ENCODE data around the gene ADCY1.
"Not testable (repeated sequence)": the region's sequence is repeated elsewhere in the genome, so short reads cannot be mapped to it uniquely, and the experiment has no call there.

The ADCY1 gene

DNA sequence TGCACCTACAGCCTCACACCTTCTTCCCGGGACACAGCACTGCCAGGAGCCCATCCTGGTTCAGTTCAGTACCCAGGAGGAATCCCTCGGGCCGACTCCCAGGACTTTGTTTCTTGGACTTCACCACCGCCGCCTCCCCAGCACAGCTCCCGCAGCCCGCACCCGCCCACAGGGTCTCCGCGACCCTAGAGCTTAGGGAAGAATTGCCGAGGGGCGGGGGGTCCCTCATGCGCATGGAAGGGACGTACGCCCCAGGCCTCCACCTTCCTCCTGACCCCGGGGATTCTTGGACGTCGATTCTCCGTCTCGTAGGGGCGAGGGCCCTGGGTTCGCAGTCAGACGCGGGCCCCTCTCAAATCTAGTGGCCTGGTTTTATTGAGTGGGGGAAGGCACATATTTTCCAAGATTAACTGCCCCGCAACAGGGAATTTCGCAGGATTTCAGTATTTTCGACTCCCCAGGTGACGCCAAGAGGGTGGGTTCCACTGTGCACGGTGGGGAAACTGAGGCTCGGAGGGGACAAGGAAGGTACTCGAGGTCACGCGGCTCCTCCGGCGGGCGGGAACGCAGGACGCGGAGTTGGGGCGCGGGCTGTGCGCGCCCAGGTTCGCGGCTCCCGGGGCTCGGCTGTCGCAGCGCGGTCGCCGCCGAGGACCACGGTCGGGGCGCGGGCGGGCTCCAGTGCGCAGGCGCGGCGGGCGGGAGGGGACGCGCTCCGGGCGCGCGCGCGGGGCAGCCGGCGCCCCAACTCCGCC, at the start of gene ADCY1:
Gene ADCY1 (plus strand): TSS at position 708 of the 755 bp plus-strand sequence. CDS start 176 bp downstream, outside the sequence.
- DNase-seq: no peak

DNA sequence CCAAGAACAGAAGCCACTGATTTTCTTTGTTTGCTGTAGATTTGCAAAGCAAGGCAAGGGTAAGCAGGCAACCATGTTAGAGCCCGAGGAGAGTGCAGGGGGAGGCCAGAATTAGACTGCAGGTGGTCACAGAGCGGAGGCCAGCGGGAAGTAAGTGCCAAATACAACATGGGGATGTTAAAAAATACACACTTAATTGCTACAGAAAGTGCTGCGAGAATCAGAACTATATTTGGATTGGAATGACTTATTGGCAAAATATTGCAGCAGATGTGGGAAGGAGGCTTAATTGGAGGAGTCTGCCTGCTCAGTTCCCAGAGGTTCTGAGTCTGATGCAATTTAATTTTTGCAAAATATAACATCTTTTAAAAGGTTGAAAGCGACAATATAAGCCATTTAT, 49.7 kb upstream of the ADCY1 start:
- DNase-seq: peak; percentile 56

DNA sequence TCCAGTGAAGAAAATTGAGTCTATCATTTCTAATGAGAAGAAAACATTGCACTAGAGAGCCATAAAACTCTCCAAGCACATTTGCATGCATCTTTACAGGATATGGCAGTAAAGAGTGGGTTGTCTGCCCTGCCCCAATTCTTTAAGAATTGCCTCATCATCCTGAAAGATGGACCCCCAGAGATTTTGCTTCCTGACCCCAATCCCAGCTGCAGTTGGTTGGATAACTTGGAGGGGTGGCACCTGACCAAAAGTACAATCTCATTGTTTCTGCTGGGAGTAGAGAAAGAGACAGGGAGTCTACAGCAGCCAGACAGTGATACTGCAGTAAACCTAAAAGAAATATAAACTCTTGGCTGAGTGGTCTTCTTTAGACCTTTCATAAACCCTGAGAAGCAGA, 49.1 kb upstream of the ADCY1 start:
- no peak for DNase-seq

DNA sequence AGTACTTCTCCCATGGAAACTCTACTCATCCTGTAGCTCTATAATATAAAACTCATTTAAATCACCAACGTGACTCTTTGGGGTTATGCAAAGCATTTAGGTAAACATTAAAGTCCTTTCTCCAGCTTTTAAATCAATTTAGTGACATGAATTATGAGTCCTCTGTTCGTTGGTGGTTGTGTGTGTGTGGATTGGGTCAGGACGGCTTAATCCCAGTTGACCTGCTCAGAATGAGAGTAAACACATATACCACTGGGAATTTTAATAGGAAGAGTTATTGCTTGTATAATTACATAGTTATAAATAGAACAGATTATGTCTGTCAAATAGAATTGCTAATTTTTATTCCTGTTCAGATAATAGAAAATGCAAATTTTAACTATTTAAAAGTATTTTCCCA, 30.7 kb upstream of the ADCY1 start:
- no peak for DNase-seq

DNA sequence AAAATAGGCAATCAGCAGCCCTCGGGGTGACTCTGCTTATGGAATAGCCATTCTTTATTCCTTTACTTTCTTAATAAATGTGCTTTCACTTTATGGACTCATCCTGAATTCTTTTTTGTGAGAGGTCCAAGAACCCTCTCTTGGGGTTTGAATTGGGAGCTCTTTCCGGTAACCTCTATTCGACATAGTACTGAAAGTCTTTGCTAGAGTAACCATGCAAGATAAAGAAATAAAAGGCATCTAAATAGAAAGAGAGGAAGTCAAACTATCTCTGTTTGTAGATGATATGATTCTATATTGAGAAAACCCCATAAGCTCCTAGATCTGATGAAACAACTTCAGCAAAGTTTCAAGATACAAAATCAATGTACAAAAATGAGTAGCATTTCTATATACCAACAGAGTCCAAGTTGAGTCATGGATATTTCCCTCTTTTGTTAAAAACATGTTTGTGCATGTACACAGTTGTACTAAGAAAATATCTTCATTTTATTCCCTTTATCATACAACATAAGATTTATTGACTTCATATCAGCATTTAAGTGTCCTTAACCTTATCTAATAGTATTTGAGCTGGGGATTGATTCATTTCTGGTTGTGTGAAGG, 29.0 kb upstream of the ADCY1 start:
- DNase-seq: not testable (repeated sequence)

DNA sequence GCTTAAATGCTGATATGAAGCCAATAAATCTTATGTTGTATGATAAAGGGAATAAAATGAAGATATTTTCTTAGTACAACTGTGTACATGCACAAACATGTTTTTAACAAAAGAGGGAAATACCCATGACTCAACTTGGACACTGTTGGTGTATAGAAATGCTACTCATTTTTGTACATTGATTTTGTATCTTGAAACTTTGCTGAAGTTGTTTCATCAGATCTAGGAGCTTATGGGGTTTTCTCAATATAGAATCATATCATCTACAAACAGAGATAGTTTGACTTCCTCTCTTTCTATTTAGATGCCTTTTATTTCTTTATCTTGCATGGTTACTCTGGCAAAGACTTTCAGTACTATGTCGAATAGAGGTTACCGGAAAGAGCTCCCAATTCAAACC, 25.3 kb upstream of the ADCY1 start:
- DNase-seq: not testable (repeated sequence)

DNA sequence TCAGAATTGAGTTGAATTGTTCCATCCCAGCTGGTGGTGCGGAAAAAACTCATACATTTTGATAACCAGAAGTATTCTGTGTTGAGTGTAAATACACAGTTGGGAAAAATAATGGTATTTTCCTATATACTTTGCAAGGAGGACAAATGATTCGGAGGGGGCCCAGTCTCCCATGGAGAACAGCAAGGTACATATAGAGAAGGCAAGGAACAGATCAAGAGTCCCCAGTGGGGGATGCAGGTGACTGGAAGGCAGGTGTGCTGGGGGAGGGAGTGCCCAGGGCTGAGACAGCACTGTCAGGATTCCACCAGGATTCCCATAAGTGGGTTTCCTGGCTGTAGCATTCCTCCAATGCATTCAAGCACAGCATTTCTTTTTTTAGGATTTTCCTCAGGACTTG, 10.8 kb upstream of the ADCY1 start:
- no peak for DNase-seq

DNA sequence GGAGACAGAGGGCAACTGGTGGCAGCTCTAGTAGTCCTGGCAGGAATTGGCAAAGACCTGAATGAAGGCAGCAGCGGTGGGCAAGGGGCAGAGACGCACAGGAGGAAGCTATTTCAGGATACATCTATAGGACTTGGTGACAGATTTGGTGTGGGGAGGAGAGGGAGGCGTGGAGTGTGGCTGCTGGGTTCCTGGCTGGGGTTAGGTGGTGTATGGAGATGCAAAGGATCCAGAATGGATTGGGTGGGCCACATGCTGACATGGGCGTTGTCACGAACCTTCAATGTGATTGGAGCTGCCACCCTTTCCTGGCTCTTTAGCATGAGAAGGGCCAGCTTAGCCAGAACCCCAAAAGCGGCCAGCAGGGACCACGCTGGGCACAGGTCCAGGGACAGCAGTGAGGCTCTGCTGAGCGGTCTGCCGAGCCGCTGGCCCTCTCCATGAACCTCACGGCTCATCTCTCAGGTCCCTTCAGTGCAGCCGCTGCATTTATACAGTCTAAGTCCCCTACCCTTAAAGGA, 10.2 kb upstream of the ADCY1 start:
- no peak for DNase-seq

DNA sequence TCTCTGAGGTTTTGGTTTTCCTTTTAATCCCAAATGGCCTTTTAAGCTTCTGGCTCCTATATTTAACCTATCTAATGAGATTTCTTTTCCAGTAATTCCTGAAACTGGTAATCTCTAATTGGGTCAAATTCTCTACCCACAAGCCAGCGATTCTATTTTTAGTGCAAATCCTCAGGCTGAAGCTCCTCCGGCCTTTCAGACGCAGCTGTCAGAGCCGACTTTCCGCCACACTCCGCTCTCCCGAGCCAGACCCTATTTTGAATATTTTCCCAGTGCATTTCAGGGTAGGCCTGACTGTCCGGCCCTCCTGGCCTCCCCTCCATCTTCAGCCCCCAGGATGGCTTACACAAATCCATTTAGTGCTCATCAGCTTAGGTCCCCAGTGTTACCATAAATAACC, 9.7 kb upstream of the ADCY1 start:
- DNase-seq: no peak

DNA sequence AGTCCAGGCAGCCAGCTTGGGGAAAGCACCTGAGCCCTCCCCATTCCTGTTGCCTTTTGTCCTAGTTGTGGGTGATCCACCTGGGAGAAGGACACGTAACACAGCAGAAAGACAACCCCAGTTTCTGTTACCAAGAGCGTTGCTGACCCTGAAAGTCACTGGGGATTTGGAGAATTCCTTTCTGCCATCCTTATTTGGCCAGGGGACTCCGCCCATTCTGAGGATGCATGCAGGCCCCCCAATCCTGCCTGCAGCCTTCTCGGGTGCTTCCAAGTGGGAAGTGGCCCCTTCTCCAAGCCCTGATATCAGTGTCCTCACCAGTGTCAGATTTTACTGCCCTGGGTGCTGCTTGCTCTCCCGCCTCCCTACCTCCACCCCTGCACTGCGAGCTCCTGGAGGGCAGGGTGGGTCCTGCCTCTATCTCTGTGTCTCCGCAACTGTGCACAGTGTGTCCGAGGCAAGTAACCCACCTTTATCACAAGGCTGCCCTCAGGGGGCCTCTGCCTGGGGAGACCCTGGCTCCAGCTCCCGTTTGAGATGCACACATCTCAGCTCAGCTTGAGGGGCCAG, 9.2 kb upstream of the ADCY1 start:
- DNase-seq: no peak

DNA sequence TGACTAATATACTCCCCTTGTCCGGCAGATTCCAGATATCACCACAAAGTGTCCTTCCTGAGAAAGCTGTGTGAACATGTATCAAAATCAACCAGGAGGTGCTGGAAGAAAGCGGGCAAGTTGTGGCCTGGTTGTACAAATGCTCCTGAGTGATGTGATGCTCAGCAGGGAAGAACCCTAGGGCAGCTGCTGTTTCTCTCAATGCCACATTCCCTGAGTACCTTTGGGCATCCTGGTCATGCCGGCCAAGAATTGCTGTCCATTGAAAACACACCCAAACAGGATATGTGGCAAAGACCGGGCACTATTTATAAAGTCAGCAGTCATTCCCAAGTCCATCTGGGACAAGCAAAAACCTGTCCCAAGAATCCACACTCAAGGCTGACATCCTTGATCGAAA, 7.8 kb upstream of the ADCY1 start:
- no peak for DNase-seq

DNA sequence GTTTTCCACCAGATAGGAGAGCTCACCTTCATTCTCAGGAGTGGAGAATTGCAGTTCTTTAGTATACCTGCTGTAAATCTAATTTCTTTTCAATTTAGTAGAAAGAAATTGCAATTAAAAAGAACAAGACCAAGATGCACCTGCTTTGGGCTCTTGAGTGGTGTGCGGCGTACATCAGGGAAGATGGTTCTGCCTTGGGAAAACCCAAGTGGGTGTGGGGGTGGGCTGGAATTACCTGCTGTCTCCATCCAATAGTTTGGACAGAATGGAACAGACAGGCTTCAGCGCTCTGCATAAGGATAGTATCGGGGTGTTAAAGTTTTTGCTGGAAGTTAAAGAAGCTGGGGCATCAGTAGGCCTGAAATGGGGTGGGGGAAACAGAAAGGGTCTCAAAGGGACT, 7.2 kb upstream of the ADCY1 start:
- no peak for DNase-seq

DNA sequence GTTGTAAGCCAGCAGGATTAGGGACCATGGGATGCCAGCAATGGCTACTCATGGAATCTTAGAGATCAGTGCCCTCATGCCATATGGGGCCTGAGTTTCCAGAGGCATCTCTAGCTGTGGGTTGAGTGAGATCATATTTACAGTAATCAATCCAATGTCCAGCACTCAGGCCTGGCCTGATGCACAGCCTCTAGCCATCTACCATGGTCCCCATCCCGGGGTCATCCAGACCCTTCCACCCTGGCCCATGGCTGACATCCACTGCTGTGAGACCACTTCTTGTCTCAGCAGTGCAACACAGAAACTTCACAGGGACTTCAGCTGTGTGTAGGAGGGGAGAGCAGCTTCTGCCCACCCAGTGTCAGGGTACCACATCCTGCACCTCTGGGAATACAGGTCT, 6.5 kb upstream of the ADCY1 start:
- DNase-seq: no peak

DNA sequence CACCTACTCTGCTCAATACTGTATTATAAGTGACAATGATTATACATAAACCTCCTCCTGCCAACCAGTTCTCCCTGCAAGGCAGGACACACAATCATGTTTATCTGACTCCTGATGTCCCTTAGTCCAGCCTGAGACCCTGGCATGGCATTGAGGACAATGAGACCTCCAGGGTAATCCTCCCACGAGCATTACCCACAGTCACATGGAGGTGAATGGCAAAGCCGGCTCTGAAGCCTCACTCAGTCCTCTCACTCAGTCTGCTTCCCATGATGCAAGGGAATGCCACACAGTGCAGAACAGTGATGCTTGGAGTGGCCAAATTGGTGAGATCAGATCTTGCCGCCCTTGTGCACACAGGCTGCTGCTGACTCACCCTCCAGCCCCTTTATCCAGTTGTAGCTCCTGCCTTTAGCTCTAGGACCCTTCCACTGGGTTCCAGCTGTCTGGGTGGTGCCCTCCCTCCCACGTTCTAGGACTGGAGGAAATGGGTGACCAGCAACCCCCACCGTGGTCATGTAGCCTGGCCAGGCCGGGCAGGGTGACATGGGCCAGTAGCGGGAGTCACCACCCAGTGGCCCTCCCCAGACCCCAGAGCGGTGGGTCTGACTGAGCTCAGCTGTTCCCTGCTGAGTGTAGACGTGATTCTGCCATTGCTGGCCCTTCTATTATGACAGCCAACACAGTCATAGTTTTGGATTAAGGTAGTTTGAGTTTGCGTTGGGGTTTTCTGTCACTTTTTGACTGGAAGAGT, 5.5 kb upstream of the ADCY1 start:
- no peak for DNase-seq

DNA sequence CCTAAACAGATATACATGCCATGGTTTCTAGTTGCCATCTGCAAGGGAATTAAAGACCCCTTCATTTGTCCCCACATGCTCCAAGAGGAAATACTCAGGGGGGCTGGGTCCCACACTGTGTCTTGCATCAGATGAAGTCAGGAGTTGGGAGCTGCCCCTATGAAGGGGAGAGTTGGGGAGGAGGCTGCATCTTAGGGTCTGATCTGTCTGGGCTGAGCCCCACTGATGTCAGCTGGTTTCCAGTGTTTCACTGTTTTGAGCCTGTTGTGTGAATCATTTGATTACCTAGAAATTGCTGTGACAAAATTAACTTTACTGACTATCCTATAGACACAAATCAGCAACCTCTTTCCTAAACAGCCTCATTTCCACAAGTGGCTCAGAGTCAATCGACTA, 4.9 kb upstream of the ADCY1 start:
- no peak for DNase-seq

DNA sequence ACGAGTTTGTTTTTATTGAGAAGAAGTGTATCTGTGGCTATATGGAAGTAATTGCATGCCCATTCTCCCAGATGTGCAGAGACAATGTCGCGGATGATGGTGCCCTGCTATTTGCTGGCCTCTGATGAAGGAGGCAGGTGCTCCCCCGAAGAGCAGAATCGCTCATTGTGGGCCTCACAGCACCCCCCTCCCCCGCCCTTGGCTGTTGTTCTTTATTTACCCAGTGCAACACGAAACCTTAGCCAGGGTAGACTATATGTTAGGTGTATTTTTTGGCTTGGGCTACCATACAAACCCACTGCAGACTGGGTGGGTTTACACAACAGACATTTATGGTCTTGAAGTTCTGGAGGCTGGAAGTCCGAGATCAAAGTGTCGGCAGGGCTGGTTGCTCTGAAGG, 3.4 kb upstream of the ADCY1 start:
- no peak for DNase-seq

DNA sequence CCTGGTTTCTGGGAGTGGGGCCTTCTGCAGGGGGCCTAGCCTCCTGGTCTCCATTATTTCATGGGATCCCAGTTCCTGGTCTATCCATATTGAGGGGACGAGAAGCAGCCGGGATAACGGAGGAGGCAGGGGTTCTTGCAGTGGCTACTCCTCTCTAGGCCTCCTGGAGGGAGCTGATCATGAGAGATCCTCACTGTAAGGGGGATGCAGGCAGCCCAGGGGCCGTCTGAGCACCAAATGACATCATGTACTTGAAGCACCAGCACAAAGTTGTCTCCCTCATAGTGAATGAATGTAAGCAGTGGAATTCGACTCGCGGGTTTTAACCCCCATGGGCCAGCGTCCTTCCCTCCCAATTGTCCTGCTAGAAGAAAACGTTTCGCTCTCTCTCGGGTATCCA, 964 bp upstream of the ADCY1 start:
- no peak for DNase-seq

DNA sequence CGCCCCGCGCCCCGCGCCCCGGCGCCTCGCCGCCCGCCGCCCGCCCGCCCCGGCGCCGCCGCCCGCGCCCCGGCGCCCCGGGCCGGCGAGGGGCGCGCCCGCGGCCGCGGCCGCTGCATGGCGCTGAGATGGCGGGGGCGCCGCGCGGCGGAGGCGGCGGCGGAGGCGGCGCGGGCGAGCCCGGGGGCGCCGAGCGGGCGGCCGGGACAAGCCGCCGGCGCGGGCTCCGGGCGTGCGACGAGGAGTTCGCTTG, 174 bp downstream of the ADCY1 start:
- DNase-seq: no peak

DNA sequence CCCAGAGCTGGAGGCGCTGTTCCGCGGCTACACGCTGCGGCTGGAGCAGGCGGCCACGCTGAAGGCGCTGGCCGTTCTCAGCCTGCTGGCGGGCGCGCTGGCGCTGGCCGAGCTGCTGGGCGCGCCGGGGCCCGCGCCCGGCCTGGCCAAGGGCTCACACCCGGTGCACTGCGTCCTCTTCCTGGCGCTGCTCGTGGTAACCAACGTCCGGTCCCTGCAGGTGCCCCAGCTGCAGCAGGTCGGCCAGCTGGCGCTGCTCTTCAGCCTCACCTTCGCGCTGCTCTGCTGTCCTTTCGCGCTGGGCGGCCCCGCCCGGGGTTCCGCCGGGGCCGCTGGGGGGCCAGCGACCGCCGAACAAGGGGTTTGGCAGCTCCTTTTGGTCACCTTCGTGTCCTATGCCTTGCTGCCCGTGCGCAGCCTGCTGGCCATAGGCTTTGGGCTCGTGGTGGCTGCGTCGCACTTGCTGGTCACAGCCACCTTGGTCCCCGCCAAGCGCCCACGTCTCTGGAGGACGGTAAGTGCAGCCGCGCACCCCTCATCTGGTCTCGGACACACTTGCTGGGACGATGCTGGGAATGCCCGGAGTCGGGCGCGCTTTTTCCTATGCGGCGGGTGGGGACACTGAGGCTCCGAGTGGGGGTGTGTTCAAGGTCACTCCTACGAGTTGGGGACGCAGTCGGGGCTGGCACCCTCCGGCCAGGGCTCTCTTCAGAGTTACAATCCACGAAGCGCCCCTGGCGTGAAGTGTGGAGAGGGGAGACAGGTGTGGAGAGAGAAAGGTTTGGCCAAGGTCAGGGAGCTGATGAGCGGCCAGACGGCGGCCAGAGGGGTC, 717 bp downstream of the ADCY1 start:
- DNase-seq: no peak

DNA sequence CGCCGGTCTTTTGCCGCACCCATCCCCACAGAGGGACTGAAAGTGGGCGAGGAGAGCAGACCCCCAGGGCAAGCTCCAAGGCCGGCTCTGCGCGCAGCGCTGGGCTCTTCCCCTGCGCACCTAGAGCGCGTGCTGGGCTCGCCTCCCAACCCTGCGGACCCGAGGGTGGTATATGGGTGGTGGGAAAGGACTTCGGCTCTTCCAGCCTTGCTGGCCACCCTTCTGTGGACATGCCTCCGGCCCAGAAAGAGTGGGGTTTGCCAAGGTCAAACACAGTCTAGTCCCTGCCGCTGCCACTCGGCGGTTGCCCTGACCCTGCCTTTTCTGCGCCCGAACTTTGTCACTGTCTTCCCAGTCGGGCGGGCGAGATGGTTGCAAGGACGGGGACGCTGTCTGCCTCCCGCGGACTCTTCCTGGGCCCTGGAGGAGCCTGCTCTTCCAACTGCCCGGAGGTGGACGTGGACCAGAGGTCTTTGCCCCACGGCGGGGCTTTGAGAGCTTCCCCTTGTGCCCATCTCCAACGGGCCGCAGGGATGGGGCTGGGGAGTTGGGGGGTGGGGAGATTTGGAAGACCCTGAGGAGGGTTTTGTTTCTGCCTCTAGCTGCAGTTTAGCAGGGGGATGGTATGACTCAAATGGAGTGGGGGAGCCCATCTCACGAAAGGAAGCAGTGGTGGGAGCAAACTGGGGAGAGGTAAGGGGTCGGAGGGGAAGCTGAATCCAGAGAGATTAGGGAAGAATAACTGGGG, 1.5 kb downstream of the ADCY1 start:
- DNase-seq: no peak

DNA sequence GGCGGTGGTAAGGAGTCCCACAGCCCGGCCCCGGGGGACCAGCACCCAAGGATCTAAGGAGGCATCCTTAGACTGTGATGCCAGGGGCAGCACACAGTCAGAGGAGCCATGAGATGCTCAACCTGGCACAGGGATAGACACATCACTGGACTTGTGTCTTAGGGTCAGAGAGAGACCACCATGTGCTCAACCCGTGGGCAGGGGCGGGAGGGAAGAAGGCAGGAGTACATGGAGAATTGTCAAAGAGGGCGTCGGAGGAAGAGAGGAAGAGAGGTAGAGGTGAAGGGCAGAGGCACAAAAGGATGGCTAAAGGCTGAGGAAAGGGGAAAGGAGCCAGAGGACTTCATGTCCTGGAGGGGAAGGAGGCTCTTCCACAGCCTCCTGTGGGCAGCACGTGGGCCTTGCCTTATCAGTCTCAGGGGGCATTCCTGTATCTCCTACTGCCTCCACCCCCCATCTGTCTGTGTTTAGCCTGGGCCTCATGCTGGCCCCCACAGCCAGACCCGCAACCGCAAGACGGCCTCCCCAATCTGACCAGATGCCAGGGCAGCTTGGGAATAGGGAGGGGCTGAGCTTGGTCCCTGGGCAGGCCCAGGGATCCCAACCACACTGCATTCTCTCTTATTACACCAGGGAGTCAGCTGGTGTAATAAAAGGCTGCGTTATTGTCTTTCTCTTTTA, 2.2 kb downstream of the ADCY1 start:
- no peak for DNase-seq

DNA sequence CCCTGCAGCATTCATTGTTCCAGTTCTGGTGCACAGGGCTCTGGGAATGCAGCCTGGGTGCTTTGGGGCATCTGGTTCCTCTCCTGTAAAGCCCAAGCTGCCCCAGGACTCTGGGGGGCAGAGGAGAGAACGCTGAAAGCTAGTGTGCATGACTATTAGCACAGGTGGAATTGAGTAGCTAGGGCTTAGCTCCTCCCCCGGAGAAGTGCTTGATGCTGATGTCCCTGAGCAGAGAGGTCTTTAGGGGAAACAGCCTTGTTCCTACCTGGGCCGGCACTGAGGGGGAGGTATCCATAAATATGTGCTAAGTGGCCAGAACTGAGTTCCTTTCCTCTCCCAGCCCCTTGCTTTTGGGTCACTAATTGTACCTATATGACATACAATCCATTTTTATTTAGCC, 3.9 kb downstream of the ADCY1 start:
- DNase-seq: no peak
